GM19035 (cell line): ENCODE data around the gene DCLRE1C.
"Not testable (repeated sequence)": the region's sequence is repeated elsewhere in the genome, so short reads cannot be mapped to it uniquely, and the experiment has no call there.

Source experiments
- ATAC-seq: cut with Tn5 transposase; IDR thresholded peaks from one replicate; pipeline ENCODE4 v1.9.1; 2021; ENCODE audit not compliant: unreplicated experiment

Gene DCLRE1C

GRCh38 chr10:14954001-14954770 lies at the start of gene DCLRE1C:
DCLRE1C (minus strand) TSS chr10:14954096; CDS start chr10:14954010, 86 bp downstream.
- ATAC-seq: peak; percentile 79

- ATAC-seq: no peak
Observed at GRCh38 chr10:14995964-14996565, 42.2 kb upstream of the DCLRE1C start.

GRCh38 chr10:14993500-14994455 lies 39.9 kb upstream of the DCLRE1C start:
- not testable (repeated sequence) for ATAC-seq

GRCh38 chr10:14992336-14992735 lies 38.4 kb upstream of the DCLRE1C start:
- not testable (repeated sequence) for ATAC-seq

- not testable (repeated sequence) for ATAC-seq
Observed at GRCh38 chr10:14991035-14991749, 37.3 kb upstream of the DCLRE1C start.

- ATAC-seq: not testable (repeated sequence)
Observed at GRCh38 chr10:14989552-14989951, 35.7 kb upstream of the DCLRE1C start.

- ATAC-seq: no peak
Observed at GRCh38 chr10:14982744-14983143, 28.8 kb upstream of the DCLRE1C start.

GRCh38 chr10:14975672-14976273 lies 21.9 kb upstream of the DCLRE1C start:
- no peak for ATAC-seq

- not testable (repeated sequence) for ATAC-seq
Observed at GRCh38 chr10:14974153-14974998, 20.5 kb upstream of the DCLRE1C start.

- no peak for ATAC-seq
Observed at GRCh38 chr10:14971867-14972448, 18.1 kb upstream of the DCLRE1C start.

GRCh38 chr10:14967897-14968296 lies 14.0 kb upstream of the DCLRE1C start:
- no peak for ATAC-seq

GRCh38 chr10:14959221-14960057 lies 5.5 kb upstream of the DCLRE1C start, which contains the start of gene MEIG1:
MEIG1 (plus strand) TSS chr10:14959388; CDS start chr10:14966469, 7,081 bp downstream.
- ATAC-seq: peak; percentile 83

- no peak for ATAC-seq
Observed at GRCh38 chr10:14958872-14959220, 5.0 kb upstream of the DCLRE1C start.

GRCh38 chr10:14954934-14955333 lies 1.0 kb upstream of the DCLRE1C start:
- no peak for ATAC-seq

GRCh38 chr10:14953424-14954000 lies 384 bp downstream of the DCLRE1C start:
- ATAC-seq: peak; percentile 44

- ATAC-seq: no peak
Observed at GRCh38 chr10:14952851-14953423, 959 bp downstream of the DCLRE1C start.

- no peak for ATAC-seq
Observed at GRCh38 chr10:14949291-14949690, 4.6 kb downstream of the DCLRE1C start.
